Neural progenitor cell (in vitro differentiated cells): Measurements from ENCODE around the gene ESF1.

Source experiments
- CTCF ChIP-seq: fragments of 200-600 bp; sonication (generic); IDR thresholded peaks from 2 replicates; pipeline ENCODE4 v1.5.1; 2017; ENCODE audit warnings: antibody characterized with exemption, mild to moderate bottlenecking
- EZH2 ChIP-seq: fragments of 200-600 bp; sonication (generic); IDR thresholded peaks from 2 replicates; pipeline ENCODE4 v1.6.1; 2017; ENCODE audit warnings: antibody characterized with exemption, mild to moderate bottlenecking, moderate library complexity

- no peak for TF ChIP-seq CTCF
- TF ChIP-seq EZH2, result no peak
These were observed at the start of gene ESF1, which contains the start of gene NDUFAF5 for GRCh38 chr20:13784893-13785715.
